GDM1 (cell line): ENCODE measurements around the gene ARHGAP11B.
"Not testable (repeated sequence)": the region's sequence is repeated elsewhere in the genome, so short reads cannot be mapped to it uniquely, and the experiment has no call there.

Experiments used
- DNase-seq: peaks from one replicate; lab custom pipeline; 2025; lab: John Stamatoyannopoulos, UW

ARHGAP11B gene

GRCh38 chr15:30625436-30626193 lies at the start of gene ARHGAP11B:
TSS of gene ARHGAP11B (plus strand) at chr15:30626128.
- not testable (repeated sequence) for DNase-seq

- not testable (repeated sequence) for DNase-seq
These were observed 46.4 kb upstream of the ARHGAP11B start for GRCh38 chr15:30579394-30579970.

- not testable (repeated sequence) for DNase-seq
These were observed 45.2 kb upstream of the ARHGAP11B start for GRCh38 chr15:30580716-30581115.

GRCh38 chr15:30598953-30599352 lies 27.0 kb upstream of the ARHGAP11B start:
- DNase-seq = not testable (repeated sequence)

GRCh38 chr15:30603796-30604195 lies 22.1 kb upstream of the ARHGAP11B start, which contains the start of gene GOLGA8H:
TSS of gene GOLGA8H (plus strand) at chr15:30604028. CDS start at chr15:30604126, 98 bp downstream.
- DNase-seq = not testable (repeated sequence)

GRCh38 chr15:30612271-30612670 lies 13.7 kb upstream of the ARHGAP11B start:
- DNase-seq = not testable (repeated sequence)

GRCh38 chr15:30621342-30621741 lies 4.6 kb upstream of the ARHGAP11B start:
- not testable (repeated sequence) for DNase-seq

GRCh38 chr15:30626194-30626565 lies 252 bp downstream of the ARHGAP11B start:
- DNase-seq = not testable (repeated sequence)

- DNase-seq = not testable (repeated sequence)
These were observed 704 bp downstream of the ARHGAP11B start for GRCh38 chr15:30626632-30627031.

GRCh38 chr15:30650012-30650929 lies 24.3 kb downstream of the ARHGAP11B start:
- DNase-seq = no peak

- DNase-seq = not testable (repeated sequence)
These were observed 35.2 kb downstream of the ARHGAP11B start for GRCh38 chr15:30661154-30661553.

- not testable (repeated sequence) for DNase-seq
These were observed 43.7 kb downstream of the ARHGAP11B start for GRCh38 chr15:30669621-30670020.

GRCh38 chr15:30670056-30670455 lies 44.1 kb downstream of the ARHGAP11B start:
- no peak for DNase-seq

GRCh38 chr15:30671309-30671708 lies 45.4 kb downstream of the ARHGAP11B start:
- no peak for DNase-seq

- DNase-seq = no peak
These were observed 49.2 kb downstream of the ARHGAP11B start for GRCh38 chr15:30675126-30675525.

GRCh38 chr15:30675891-30676290 lies 50.0 kb downstream of the ARHGAP11B start:
- DNase-seq = not testable (repeated sequence)

- DNase-seq = not testable (repeated sequence)
These were observed 55.1 kb downstream of the ARHGAP11B start for GRCh38 chr15:30680997-30681396.

GRCh38 chr15:30685709-30686285 lies 59.9 kb downstream of the ARHGAP11B start:
- DNase-seq = not testable (repeated sequence)

GRCh38 chr15:30686651-30687050 lies 60.7 kb downstream of the ARHGAP11B start:
- not testable (repeated sequence) for DNase-seq
